HEK293T (cell line): Measurements from ENCODE around the gene TMEM42.
A peak's percentile ranks its signal among the peaks of the same experiment; 100 is the strongest.

Experiments
- CTCF ChIA-PET: fragments of 350-600 bp; formaldehyde crosslinking; extraction: SDS; loops from one replicate; lab custom pipeline; 2021; ENCODE audit warnings: antibody characterized with exemption, inconsistent platforms; lab: Yijun Ruan, JAX
- POLR2A ChIA-PET: fragments of 350-600 bp; formaldehyde crosslinking; extraction: SDS; loops from one replicate; lab custom pipeline; 2020; ENCODE audit warnings: antibody characterized with exemption, inconsistent platforms; lab: Yijun Ruan, JAX
- DNase-seq: peaks from one replicate; pipeline ENCODE4 v3.0.0; 2012; ENCODE audit warnings: mixed read lengths; ENCODE audit errors: extremely low spot score
- ARNT ChIP-seq: fragments of 450-650 bp; IDR thresholded peaks from 2 replicates; pipeline ENCODE4 v1.6.1; 2017; ENCODE audit warnings: mild to moderate bottlenecking
- BHLHE40 ChIP-seq: fragments of 450-650 bp; IDR thresholded peaks from 2 replicates; pipeline ENCODE4 v1.6.1; 2016; ENCODE audit warnings: mild to moderate bottlenecking, moderate library complexity, borderline replicate concordance
- CTBP1 ChIP-seq: fragments of 450-650 bp; IDR thresholded peaks from 2 replicates; pipeline ENCODE4 v1.6.1; 2016; ENCODE audit warnings: borderline replicate concordance
- ELF4 ChIP-seq: fragments of 450-650 bp; IDR thresholded peaks from 2 replicates; pipeline ENCODE4 v1.6.1; 2017; ENCODE audit warnings: antibody characterized with exemption
- FOXA1 ChIP-seq: fragments of 450-650 bp; IDR thresholded peaks from 2 replicates; pipeline ENCODE4 v1.6.1; 2016; ENCODE audit warnings: mild to moderate bottlenecking
- FOXK2 ChIP-seq: fragments of 450-650 bp; IDR thresholded peaks from 2 replicates; pipeline ENCODE4 v1.6.1; 2016; ENCODE audit warnings: mild to moderate bottlenecking
- FOXM1 ChIP-seq: fragments of 450-650 bp; IDR thresholded peaks from 2 replicates; pipeline ENCODE4 v1.6.1; 2017; ENCODE audit warnings: mild to moderate bottlenecking, borderline replicate concordance
- HDGF ChIP-seq: fragments of 450-650 bp; IDR thresholded peaks from 2 replicates; pipeline ENCODE4 v1.6.1; 2017; ENCODE audit warnings: antibody characterized with exemption, borderline replicate concordance
- L3MBTL2 ChIP-seq: fragments of 450-650 bp; conservative IDR thresholded peaks from 2 replicates; pipeline ENCODE4 v1.6.1; 2016; ENCODE audit warnings: mild to moderate bottlenecking
- LEF1 ChIP-seq: fragments of 450-650 bp; IDR thresholded peaks from 2 replicates; pipeline ENCODE4 v1.6.1; 2017; ENCODE audit warnings: mild to moderate bottlenecking, borderline replicate concordance
- NFRKB ChIP-seq: fragments of 450-650 bp; IDR thresholded peaks from 2 replicates; pipeline ENCODE4 v1.6.1; 2016; ENCODE audit warnings: mild to moderate bottlenecking, moderate library complexity
- PKNOX1 ChIP-seq: fragments of 450-650 bp; IDR thresholded peaks from 2 replicates; pipeline ENCODE4 v1.6.1; 2016
- SP1 ChIP-seq: fragments of 450-650 bp; IDR thresholded peaks from 2 replicates; pipeline ENCODE4 v1.6.1; 2017
- SUZ12 ChIP-seq: fragments of 450-650 bp; IDR thresholded peaks from 2 replicates; pipeline ENCODE4 v1.6.1; 2016; ENCODE audit warnings: mild to moderate bottlenecking
- TARDBP ChIP-seq: fragments of 450-650 bp; IDR thresholded peaks from 2 replicates; pipeline ENCODE4 v1.6.1; 2016
- ZNF384 ChIP-seq: fragments of 450-650 bp; IDR thresholded peaks from 2 replicates; pipeline ENCODE4 v1.6.1; 2016

TMEM42 gene

DNA sequence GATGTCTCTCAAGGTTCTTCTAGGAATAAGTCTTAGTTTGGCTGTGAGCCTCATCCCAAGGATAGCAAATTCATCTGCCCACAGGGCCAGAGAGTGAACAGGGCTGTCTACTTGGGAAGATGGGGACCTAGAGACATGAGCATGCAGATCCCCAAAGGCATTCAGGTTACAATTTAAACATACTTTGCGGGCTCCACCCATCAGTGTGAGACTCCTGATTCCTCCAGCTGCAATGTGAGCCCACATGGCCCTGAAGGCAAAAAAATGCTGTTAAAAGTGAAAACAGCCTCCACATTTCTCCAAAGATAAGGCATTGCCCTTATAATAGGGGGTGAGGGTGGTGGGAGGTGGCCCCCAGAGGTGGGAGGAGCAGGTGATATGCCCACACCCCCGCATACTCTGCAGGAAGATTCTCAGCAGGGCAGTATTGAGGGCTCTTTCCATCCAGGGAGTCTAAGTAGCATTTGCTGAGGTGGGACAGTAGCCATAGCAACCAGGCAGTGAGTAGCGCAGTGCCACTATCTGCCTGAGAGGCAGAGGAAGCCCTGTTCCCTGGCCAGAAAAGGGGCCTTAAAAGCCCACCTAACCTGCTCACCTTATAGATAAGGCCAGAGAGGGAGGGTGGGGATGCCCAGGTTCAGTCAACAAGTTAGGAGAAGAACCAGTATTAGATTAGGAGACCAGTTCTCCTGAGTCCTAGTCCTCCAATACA is 43.9 kb downstream of the TMEM42 start:
- POLR2A ChIA-PET, result no interaction called here
- no peak for DNase-seq
- CTCF ChIA-PET, result interaction anchor here (0.6 kb wide), 1 partner anchor 89 kb away, joined by 3 read pairs; no protein-coding TSS in a partner anchor
- TF ChIP-seq LEF1 (no peak), ELF4 (no peak), BHLHE40 (no peak), FOXK2 (no peak), L3MBTL2 (no peak), FOXM1 (no peak), SP1 (no peak), HDGF (no peak), CTBP1 (no peak), FOXA1 (no peak), ARNT (no peak)

DNA sequence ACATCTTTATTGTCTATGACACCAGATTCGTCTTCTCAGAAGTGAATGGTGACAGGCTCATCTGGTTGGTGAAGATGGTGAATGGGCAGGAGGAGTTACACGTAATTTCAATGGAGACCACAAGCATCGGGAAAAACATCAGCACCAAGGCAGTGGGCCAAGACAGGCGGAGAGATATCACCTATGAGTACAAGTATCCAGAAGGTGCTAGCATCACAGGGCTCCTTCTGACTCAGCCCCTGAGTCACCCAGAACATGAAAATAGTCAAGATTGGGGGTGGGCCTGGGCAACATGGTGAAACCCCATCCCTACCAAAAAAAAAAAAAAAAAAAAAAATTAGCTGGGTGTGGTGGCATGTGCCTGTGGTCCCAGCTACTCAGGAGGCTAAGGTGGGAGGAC is 45.3 kb downstream of the TMEM42 start:
- no peak for DNase-seq
- TF ChIP-seq LEF1, result no peak
- no peak for TF ChIP-seq TARDBP
- no peak for TF ChIP-seq FOXM1
- no peak for TF ChIP-seq L3MBTL2
- TF ChIP-seq ARNT, result no peak
- ChIA-PET CTCF (no interaction called here), POLR2A (no interaction called here)

DNA sequence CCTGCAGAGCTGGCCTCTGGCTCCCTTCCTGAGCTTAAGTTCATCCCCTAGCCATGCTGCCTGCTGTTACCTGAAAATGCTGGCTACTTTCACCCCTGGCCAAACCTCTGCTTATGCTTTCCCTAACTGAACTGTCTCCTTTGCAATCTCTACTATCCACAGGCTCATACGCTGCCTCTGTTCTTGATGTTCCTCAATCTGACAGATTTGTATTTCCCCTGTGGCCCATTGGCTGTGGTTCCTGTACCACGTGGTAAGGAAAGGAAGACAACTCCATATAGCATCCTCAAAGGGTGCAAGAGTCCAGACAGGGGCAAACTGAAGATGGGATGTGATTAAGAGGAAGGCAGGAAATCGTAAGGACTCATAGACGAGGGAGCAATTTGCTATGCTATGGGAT is 45.9 kb downstream of the TMEM42 start:
- ChIA-PET POLR2A (no interaction called here), CTCF (no interaction called here)
- TF ChIP-seq ZNF384 (no peak), L3MBTL2 (no peak), HDGF (no peak), CTBP1 (no peak), PKNOX1 (no peak), BHLHE40 (no peak), SP1 (no peak), LEF1 (no peak), TARDBP (no peak), ARNT (no peak), ELF4 (no peak), NFRKB (no peak), SUZ12 (no peak), FOXA1 (no peak), FOXK2 (no peak), FOXM1 (no peak)
- DNase-seq, result no peak

DNA sequence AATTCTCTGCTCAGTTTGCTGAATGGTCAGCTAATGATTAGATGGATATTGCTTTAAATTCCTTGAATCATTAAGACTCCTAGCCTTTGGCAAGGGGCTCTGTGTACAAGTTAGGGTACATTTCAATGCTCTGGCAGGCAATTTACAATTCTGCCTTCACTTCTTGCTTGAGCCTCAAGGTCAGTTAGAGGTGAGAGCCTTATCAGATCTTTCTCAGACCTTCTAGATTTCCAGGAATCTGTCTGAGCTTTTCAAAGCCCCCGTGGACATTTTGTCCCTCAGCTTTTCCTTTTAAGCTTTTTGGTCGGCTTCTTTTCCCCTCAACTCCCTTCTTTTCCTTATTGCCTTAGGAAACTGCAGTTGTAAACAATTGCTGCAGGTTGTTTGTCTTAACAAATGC is 47.4 kb downstream of the TMEM42 start:
- no peak for DNase-seq
- ChIA-PET CTCF (interaction anchor here (0.6 kb wide), 1 partner anchor 62 kb away, joined by 3 read pairs; no protein-coding TSS in a partner anchor), POLR2A (no interaction called here)
- TF ChIP-seq SP1, result no peak
- TF ChIP-seq FOXA1, result no peak
- no peak for TF ChIP-seq ARNT
- TF ChIP-seq ZNF384, result no peak
- TF ChIP-seq SUZ12, result no peak
- TF ChIP-seq FOXK2, result no peak
- TF ChIP-seq LEF1, result no peak
- TF ChIP-seq ELF4, result no peak
- no peak for TF ChIP-seq BHLHE40
- no peak for TF ChIP-seq L3MBTL2
- TF ChIP-seq TARDBP, result no peak
- no peak for TF ChIP-seq PKNOX1
- TF ChIP-seq CTBP1, result no peak

- CTCF ChIA-PET, result no interaction called here
- DNase-seq, result no peak
- POLR2A ChIA-PET, result no interaction called here
- TF ChIP-seq PKNOX1, result no peak
- TF ChIP-seq FOXA1, result no peak
- TF ChIP-seq FOXK2, result no peak
- TF ChIP-seq HDGF, result no peak
- no peak for TF ChIP-seq SUZ12
- TF ChIP-seq LEF1, result no peak
- TF ChIP-seq ELF4, result no peak
- no peak for TF ChIP-seq NFRKB
- no peak for TF ChIP-seq ZNF384
- TF ChIP-seq FOXM1, result no peak
Observed at GRCh38 chr3:44910693-44911092, 49.0 kb downstream of the TMEM42 start.

DNA sequence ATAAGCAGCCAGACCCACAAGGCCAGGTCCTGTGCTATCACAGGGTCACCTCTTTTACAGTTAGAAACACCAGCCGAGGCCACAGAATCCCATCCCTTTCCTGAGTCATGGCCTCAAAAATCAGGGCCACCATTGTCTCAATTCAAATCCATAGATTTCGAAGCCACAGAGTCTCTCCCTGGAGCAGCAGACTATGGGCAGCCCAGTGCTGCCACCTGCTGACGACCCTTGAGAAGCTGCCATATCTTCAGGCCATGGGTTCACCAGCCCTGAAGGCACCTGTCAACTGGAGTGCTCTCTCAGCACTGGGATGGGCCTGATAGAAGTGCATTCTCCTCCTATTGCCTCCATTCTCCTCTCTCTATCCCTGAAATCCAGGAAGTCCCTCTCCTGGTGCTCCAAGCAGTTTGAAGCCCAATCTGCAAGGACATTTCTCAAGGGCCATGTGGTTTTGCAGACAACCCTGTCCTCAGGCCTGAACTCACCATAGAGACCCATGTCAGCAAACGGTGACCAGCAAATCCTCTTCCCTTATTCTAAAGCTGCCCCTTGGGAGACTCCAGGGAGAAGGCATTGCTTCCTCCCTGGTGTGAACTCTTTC is 52.3 kb downstream of the TMEM42 start:
- peak; percentile 83 for DNase-seq
- ChIA-PET CTCF (interaction anchor here (0.5 to 1.7 kb wide), 5 partner anchors 10 to 1165 kb away, joined by 3 to 10 read pairs (median 3); no protein-coding TSS in a partner anchor), POLR2A (interaction anchor here (1.7 kb wide), 1 partner anchor 152 kb away, joined by 6 read pairs; the partner anchor contains the start of genes KIAA1143 and KIF15)
- TF ChIP-seq FOXK2, result no peak
- no peak for TF ChIP-seq NFRKB
- no peak for TF ChIP-seq TARDBP
- no peak for TF ChIP-seq ELF4
- no peak for TF ChIP-seq PKNOX1
